T-helper 2 cell treated with Interferon-gamma antibody and Interleukin-4, amounts not matched to agents 100 ng/mL and 5 ng/mL, for 36 hours (primary cell): ENCODE measurements around the gene SMIM13. TPM values are rescaled to one million over a fixed set of nuclear protein-coding genes. Genes with fewer than 3 reads are reported as not detected.

ENCODE experiments used
- intact Hi-C: fragments of 100-400 bp; cut with micrococcal nuclease; formaldehyde crosslinking; loops from one replicate; pipeline ENCODE4 v1.15.1; 2023
- total RNA-seq: library from RNA; stranded (reverse); gene quantifications from 2 replicates; pipeline ENCODE4 v1.2.3, GENCODE V29; 2022

The SMIM13 gene
- total RNA-seq = 9.4 and 11.9 TPM in 2 replicates

GRCh38 chr6:11093626-11094410 lies at the start of gene SMIM13:
Gene SMIM13 (plus strand): TSS chr6:11093834. CDS start chr6:11094314, 480 bp downstream.
- intact Hi-C loops = loop anchor here (1.0 to 5.0 kb wide), 10 partner anchors 48 to 690 kb away; partner anchors contain the start of genes C6orf52, MAK, NEDD9 and PAK1IP1

GRCh38 chr6:11043961-11044711 lies 49.5 kb upstream of the SMIM13 start, which contains the start of gene ELOVL2:
Gene ELOVL2 (minus strand): TSS chr6:11044305. CDS start chr6:11044230, 75 bp downstream.
- intact Hi-C loops = no loop called here

GRCh38 chr6:11044712-11045167 lies 48.9 kb upstream of the SMIM13 start:
- intact Hi-C loops = no loop called here

- intact Hi-C loops = no loop called here
Measured at GRCh38 chr6:11050731-11051130, 42.9 kb upstream of the SMIM13 start.

- intact Hi-C loops = no loop called here
Measured at GRCh38 chr6:11053307-11053706, 40.3 kb upstream of the SMIM13 start.

- intact Hi-C loops = no loop called here
Measured at GRCh38 chr6:11054722-11055121, 38.9 kb upstream of the SMIM13 start.

- intact Hi-C loops = no loop called here
Measured at GRCh38 chr6:11055127-11055627, 38.5 kb upstream of the SMIM13 start.

- intact Hi-C loops = no loop called here
Measured at GRCh38 chr6:11056871-11057270, 36.8 kb upstream of the SMIM13 start.

GRCh38 chr6:11058406-11058805 lies 35.2 kb upstream of the SMIM13 start:
- intact Hi-C loops = no loop called here

GRCh38 chr6:11062083-11062482 lies 31.6 kb upstream of the SMIM13 start:
- intact Hi-C loops = no loop called here

GRCh38 chr6:11062715-11063114 lies 30.9 kb upstream of the SMIM13 start:
- intact Hi-C loops = no loop called here

GRCh38 chr6:11064836-11065235 lies 28.8 kb upstream of the SMIM13 start:
- intact Hi-C loops = no loop called here

GRCh38 chr6:11065436-11066202 lies 28.0 kb upstream of the SMIM13 start:
- intact Hi-C loops = no loop called here

- intact Hi-C loops = no loop called here
Measured at GRCh38 chr6:11066505-11067347, 26.9 kb upstream of the SMIM13 start.

- intact Hi-C loops = no loop called here
Measured at GRCh38 chr6:11067348-11067747, 26.3 kb upstream of the SMIM13 start.

- intact Hi-C loops = loop anchor here (1.0 kb wide), 2 partner anchors 115 to 591 kb away; no protein-coding TSS in a partner anchor
Measured at GRCh38 chr6:11069760-11070159, 23.9 kb upstream of the SMIM13 start.

GRCh38 chr6:11072101-11072500 lies 21.5 kb upstream of the SMIM13 start:
- intact Hi-C loops = no loop called here

- intact Hi-C loops = no loop called here
Measured at GRCh38 chr6:11076540-11076939, 17.1 kb upstream of the SMIM13 start.

GRCh38 chr6:11078266-11078665 lies 15.4 kb upstream of the SMIM13 start:
- intact Hi-C loops = no loop called here

- intact Hi-C loops = no loop called here
Measured at GRCh38 chr6:11080296-11080695, 13.3 kb upstream of the SMIM13 start.
